HEK293 (cell line): Measurements from ENCODE around the gene DSC1.

Experiments used
- CTCF ChIA-PET: fragments of 350-600 bp; formaldehyde crosslinking; extraction: SDS; loops from one replicate; lab custom pipeline; 2021; ENCODE audit warnings: antibody characterized with exemption; lab: Yijun Ruan, JAX
- POLR2A ChIA-PET: fragments of 300-600 bp; formaldehyde crosslinking; extraction: SDS; loops from one replicate; lab custom pipeline; 2020; ENCODE audit warnings: antibody characterized with exemption, inconsistent platforms; lab: Yijun Ruan, JAX
- H3K27ac ChIP-seq: fragments of 200-500 bp; sonication (Bioruptor generic); 2 replicates; pipeline ENCODE4 v1.5.1; 2014; ENCODE audit warnings: low read depth, low read length, control low read depth, inconsistent platforms; ENCODE audit errors: extremely low read depth
- H3K36me3 ChIP-seq, 2 experiments: fragments of 200-500 bp in 1 of 2; sonication (Bioruptor generic) in 1 of 2; 1 replicate in 1 of 2; 2 replicates in 1 of 2; pipeline ENCODE4 v1.5.1; 2014 to 2017; ENCODE audit warnings: inconsistent platforms in 2 of 2, low read length in 2 of 2; ENCODE audit not compliant: control insufficient read depth in 2 of 2, insufficient read depth in 1 of 2
- H3K4me1 ChIP-seq: fragments of 200-500 bp; sonication (Bioruptor generic); 2 replicates; pipeline ENCODE4 v1.5.1; 2014; ENCODE audit warnings: mild to moderate bottlenecking, low read length, inconsistent platforms; ENCODE audit not compliant: control insufficient read depth, insufficient read depth
- H3K4me3 ChIP-seq: 2 replicates; pipeline ENCODE4 v1.5.1; 2011; ENCODE audit warnings: low read depth, mild to moderate bottlenecking, control low read depth, low read length, moderate library complexity
- H3K9me3 ChIP-seq: fragments of 200-500 bp; sonication (Bioruptor generic); 2 replicates; pipeline ENCODE4 v1.5.1; 2014; ENCODE audit warnings: low read depth, low read length, inconsistent platforms; ENCODE audit not compliant: control insufficient read depth, insufficient read depth
- GFI1B ChIP-seq: fragments of 450-650 bp; formaldehyde crosslinking; IDR thresholded peaks from 2 replicates; pipeline ENCODE4 v1.5.1; 2016; ENCODE audit warnings: missing biosample characterization, missing genetic modification characterization
- GLI2 ChIP-seq: fragments of 450-650 bp; formaldehyde crosslinking; IDR thresholded peaks from 2 replicates; pipeline ENCODE4; 2017; ENCODE audit warnings: missing biosample characterization, missing genetic modification characterization, low read depth, borderline replicate concordance
- GLIS2 ChIP-seq: fragments of 450-650 bp; formaldehyde crosslinking; IDR thresholded peaks from 2 replicates; pipeline ENCODE4 v1.5.1; 2016; ENCODE audit warnings: missing biosample characterization, missing genetic modification characterization
- MYNN ChIP-seq: fragments of 450-650 bp; formaldehyde crosslinking; IDR thresholded peaks from 2 replicates; pipeline ENCODE4 v1.5.1; 2016; ENCODE audit warnings: missing biosample characterization, missing genetic modification characterization, borderline replicate concordance
- PBX3 ChIP-seq: sonication (generic); formaldehyde crosslinking; IDR thresholded peaks from 2 replicates; pipeline ENCODE4 v1.8.1; 2022; ENCODE audit warnings: mild to moderate bottlenecking, moderate library complexity, missing genetic modification reagents
- RBAK ChIP-seq: fragments of 450-650 bp; formaldehyde crosslinking; IDR thresholded peaks from 2 replicates; pipeline ENCODE4 v1.5.1; 2016; ENCODE audit warnings: missing biosample characterization, missing genetic modification characterization
- SETDB1 ChIP-seq: IDR thresholded peaks from one replicate; pipeline ENCODE4 v1.6.1; 2017; ENCODE audit warnings: mild to moderate bottlenecking, low read length, moderate library complexity, mixed read lengths; ENCODE audit not compliant: insufficient read length
- WT1 ChIP-seq: fragments of 450-650 bp; formaldehyde crosslinking; IDR thresholded peaks from 2 replicates; pipeline ENCODE4 v1.5.1; 2016; ENCODE audit warnings: missing biosample characterization, missing genetic modification characterization
- ZBTB10 ChIP-seq: fragments of 450-650 bp; formaldehyde crosslinking; IDR thresholded peaks from 2 replicates; pipeline ENCODE4 v1.5.1; 2016; ENCODE audit warnings: missing biosample characterization, missing genetic modification characterization
- ZBTB44 ChIP-seq: fragments of 450-650 bp; IDR thresholded peaks from 2 replicates; pipeline ENCODE4 v1.5.1; 2018; ENCODE audit warnings: missing biosample characterization, mild to moderate bottlenecking, missing genetic modification characterization
- ZBTB8A ChIP-seq: fragments of 450-650 bp; formaldehyde crosslinking; IDR thresholded peaks from 2 replicates; pipeline ENCODE4 v1.5.1; 2016; ENCODE audit warnings: missing biosample characterization, missing genetic modification characterization
- ZFP3 ChIP-seq: fragments of 450-650 bp; formaldehyde crosslinking; IDR thresholded peaks from 2 replicates; pipeline ENCODE4 v1.5.1; 2016; ENCODE audit warnings: low read depth, missing biosample characterization, missing genetic modification characterization
- ZNF169 ChIP-seq: fragments of 450-650 bp; formaldehyde crosslinking; IDR thresholded peaks from 2 replicates; pipeline ENCODE4 v1.5.1; 2016; ENCODE audit warnings: missing biosample characterization, missing genetic modification characterization
- ZNF280D ChIP-seq: fragments of 450-650 bp; formaldehyde crosslinking; IDR thresholded peaks from 2 replicates; pipeline ENCODE4 v1.5.1; 2016; ENCODE audit warnings: missing biosample characterization, missing genetic modification characterization
- ZNF394 ChIP-seq: fragments of 450-650 bp; formaldehyde crosslinking; IDR thresholded peaks from 2 replicates; pipeline ENCODE4 v1.5.1; 2016; ENCODE audit warnings: missing biosample characterization, missing genetic modification characterization, mild to moderate bottlenecking, moderate library complexity, borderline replicate concordance
- ZNF423 ChIP-seq: fragments of 450-650 bp; formaldehyde crosslinking; IDR thresholded peaks from 2 replicates; pipeline ENCODE4 v1.5.1; 2016; ENCODE audit warnings: missing biosample characterization, missing genetic modification characterization
- ZNF596 ChIP-seq: fragments of 450-650 bp; IDR thresholded peaks from 2 replicates; pipeline ENCODE4 v1.5.0; 2018; ENCODE audit warnings: missing biosample characterization, mild to moderate bottlenecking, missing genetic modification characterization, moderate library complexity
- ZNF624 ChIP-seq: fragments of 450-650 bp; formaldehyde crosslinking; IDR thresholded peaks from 2 replicates; pipeline ENCODE4 v1.5.1; 2017; ENCODE audit warnings: missing biosample characterization, missing genetic modification characterization
- ZNF664 ChIP-seq: fragments of 450-650 bp; formaldehyde crosslinking; IDR thresholded peaks from 2 replicates; pipeline ENCODE4 v1.5.1; 2016; ENCODE audit warnings: missing biosample characterization, missing genetic modification characterization
- ZSCAN5A ChIP-seq: fragments of 450-650 bp; formaldehyde crosslinking; IDR thresholded peaks from 2 replicates; pipeline ENCODE4 v1.5.1; 2016; ENCODE audit warnings: missing biosample characterization, missing genetic modification characterization

The DSC1 gene

GRCh38 chr18:31192086-31192776 lies 29.6 kb upstream of the DSC1 start:
- Histone ChIP-seq H3K4me1 (0 out of 2 replicates have a peak, but pooled peaks cover 2% of the 10 kb centered on the region), H3K27ac (no peak overlapping the region), H3K4me3 (no peak overlapping the region), H3K9me3 (no peaks in the 10 kb centered on the region), H3K36me3 (no peaks in the 10 kb centered on the region)
- ChIA-PET POLR2A (no interaction called here), CTCF (interaction anchor here (0.5 kb wide), 1 partner anchor 14 kb away, joined by 3 read pairs; no protein-coding TSS in a partner anchor)
- TF ChIP-seq GLIS2 (no peak), ZNF423 (tag by site-specific recombination) (no peak), GFI1B (tag by site-specific recombination) (no peak), ZNF280D (tag by site-specific recombination) (no peak), ZNF664 (tag by site-specific recombination) (no peak), WT1 (no peak), MYNN (tag by site-specific recombination) (no peak), ZSCAN5A (tag by site-specific recombination) (no peak), ZNF169 (tag by site-specific recombination) (no peak), ZNF596 (tag by site-specific recombination) (no peak), SETDB1 (no peak), ZBTB44 (tag by site-specific recombination) (no peak), ZBTB8A (tag by site-specific recombination) (no peak)

GRCh38 chr18:31190919-31191318 lies 28.3 kb upstream of the DSC1 start:
- Histone ChIP-seq H3K9me3 (no peaks in the 10 kb centered on the region), H3K4me1 (no peaks in the 10 kb centered on the region), H3K4me3 (no peak overlapping the region), H3K36me3 (no peaks in the 10 kb centered on the region), H3K27ac (no peak overlapping the region)
- no peak for TF ChIP-seq PBX3
- TF ChIP-seq ZNF394 (tag by site-specific recombination), result no peak
- TF ChIP-seq RBAK (tag by site-specific recombination), result no peak
- TF ChIP-seq ZFP3 (tag by site-specific recombination), result no peak
- TF ChIP-seq ZBTB10 (tag by site-specific recombination), result no peak
- no peak for TF ChIP-seq GLI2 (tag by site-specific recombination)
- no peak for TF ChIP-seq ZNF624 (tag by site-specific recombination)
- ChIA-PET CTCF (no interaction called here), POLR2A (no interaction called here)
